HEK293 (cell line): ENCODE results near the gene STRIT1.

Source experiments
- CTCF ChIA-PET: fragments of 350-600 bp; formaldehyde crosslinking; extraction: SDS; loops from one replicate; lab custom pipeline; 2021; ENCODE audit warnings: antibody characterized with exemption; lab: Yijun Ruan, JAX
- POLR2A ChIA-PET: fragments of 300-600 bp; formaldehyde crosslinking; extraction: SDS; loops from one replicate; lab custom pipeline; 2020; ENCODE audit warnings: antibody characterized with exemption, inconsistent platforms; lab: Yijun Ruan, JAX
- H3K27ac ChIP-seq: fragments of 200-500 bp; sonication (Bioruptor generic); 2 replicates; pipeline ENCODE4 v1.5.1; 2014; ENCODE audit warnings: low read depth, low read length, control low read depth, inconsistent platforms; ENCODE audit errors: extremely low read depth
- H3K36me3 ChIP-seq, 2 experiments: fragments of 200-500 bp in 1 of 2; sonication (Bioruptor generic) in 1 of 2; 1 replicate in 1 of 2; 2 replicates in 1 of 2; pipeline ENCODE4 v1.5.1; 2014 to 2017; ENCODE audit warnings: inconsistent platforms in 2 of 2, low read length in 2 of 2; ENCODE audit not compliant: control insufficient read depth in 2 of 2, insufficient read depth in 1 of 2
- H3K4me1 ChIP-seq: fragments of 200-500 bp; sonication (Bioruptor generic); 2 replicates; pipeline ENCODE4 v1.5.1; 2014; ENCODE audit warnings: mild to moderate bottlenecking, low read length, inconsistent platforms; ENCODE audit not compliant: control insufficient read depth, insufficient read depth
- H3K4me3 ChIP-seq: 2 replicates; pipeline ENCODE4 v1.5.1; 2011; ENCODE audit warnings: low read depth, mild to moderate bottlenecking, control low read depth, low read length, moderate library complexity
- H3K9me3 ChIP-seq: fragments of 200-500 bp; sonication (Bioruptor generic); 2 replicates; pipeline ENCODE4 v1.5.1; 2014; ENCODE audit warnings: low read depth, low read length, inconsistent platforms; ENCODE audit not compliant: control insufficient read depth, insufficient read depth
- GFI1B ChIP-seq: fragments of 450-650 bp; formaldehyde crosslinking; IDR thresholded peaks from 2 replicates; pipeline ENCODE4 v1.5.1; 2016; ENCODE audit warnings: missing biosample characterization, missing genetic modification characterization
- GLIS2 ChIP-seq: fragments of 450-650 bp; formaldehyde crosslinking; IDR thresholded peaks from 2 replicates; pipeline ENCODE4 v1.5.1; 2016; ENCODE audit warnings: missing biosample characterization, missing genetic modification characterization
- HOXC10 ChIP-seq: sonication (generic); formaldehyde crosslinking; IDR thresholded peaks from 2 replicates; pipeline ENCODE4 v1.8.1; 2023; ENCODE audit warnings: mild to moderate bottlenecking, missing genetic modification reagents
- PATZ1 ChIP-seq: fragments of 450-650 bp; formaldehyde crosslinking; IDR thresholded peaks from 2 replicates; pipeline ENCODE4 v1.5.1; 2016; ENCODE audit warnings: missing biosample characterization, missing genetic modification characterization
- PRDM1 ChIP-seq: fragments of 450-650 bp; formaldehyde crosslinking; IDR thresholded peaks from 2 replicates; pipeline ENCODE4; 2016; ENCODE audit warnings: missing biosample characterization, missing genetic modification characterization
- RBAK ChIP-seq: fragments of 450-650 bp; formaldehyde crosslinking; IDR thresholded peaks from 2 replicates; pipeline ENCODE4 v1.5.1; 2016; ENCODE audit warnings: missing biosample characterization, missing genetic modification characterization
- YY2 ChIP-seq: fragments of 450-650 bp; formaldehyde crosslinking; IDR thresholded peaks from 2 replicates; pipeline ENCODE4 v1.5.1; 2016; ENCODE audit warnings: missing biosample characterization, missing genetic modification characterization
- ZBTB26 ChIP-seq: fragments of 450-650 bp; formaldehyde crosslinking; optimal IDR thresholded peaks from 2 replicates; pipeline ENCODE3; 2016; ENCODE audit warnings: missing biosample characterization, mild to moderate bottlenecking, missing genetic modification characterization
- ZNF112 ChIP-seq: fragments of 450-650 bp; formaldehyde crosslinking; IDR thresholded peaks from 2 replicates; pipeline ENCODE4 v1.5.0; 2017; ENCODE audit warnings: missing biosample characterization, missing genetic modification characterization
- ZNF146 ChIP-seq: fragments of 450-650 bp; formaldehyde crosslinking; IDR thresholded peaks from 2 replicates; pipeline ENCODE4 v1.5.1; 2016; ENCODE audit warnings: missing biosample characterization, missing genetic modification characterization
- ZNF174 ChIP-seq: fragments of 450-650 bp; formaldehyde crosslinking; IDR thresholded peaks from 2 replicates; pipeline ENCODE4 v1.5.0; 2017; ENCODE audit warnings: missing biosample characterization, mild to moderate bottlenecking, missing genetic modification characterization
- ZNF19 ChIP-seq: fragments of 450-650 bp; formaldehyde crosslinking; IDR thresholded peaks from 2 replicates; pipeline ENCODE4; 2016; ENCODE audit warnings: missing biosample characterization, missing genetic modification characterization, low read depth
- ZNF311 ChIP-seq: fragments of 450-650 bp; formaldehyde crosslinking; IDR thresholded peaks from 2 replicates; pipeline ENCODE4 v1.5.1; 2017; ENCODE audit warnings: missing biosample characterization, missing genetic modification characterization, borderline replicate concordance
- ZNF473 ChIP-seq: fragments of 450-650 bp; formaldehyde crosslinking; IDR thresholded peaks from 2 replicates; pipeline ENCODE4 v1.5.1; 2017; ENCODE audit warnings: missing biosample characterization, missing genetic modification characterization
- ZNF501 ChIP-seq: fragments of 450-650 bp; formaldehyde crosslinking; IDR thresholded peaks from 2 replicates; pipeline ENCODE4 v1.5.1; 2016; ENCODE audit warnings: missing biosample characterization, missing genetic modification characterization
- ZNF548 ChIP-seq: fragments of 450-650 bp; formaldehyde crosslinking; IDR thresholded peaks from 2 replicates; pipeline ENCODE4 v1.5.1; 2016; ENCODE audit warnings: missing biosample characterization, missing genetic modification characterization
- ZNF660 ChIP-seq: fragments of 450-650 bp; IDR thresholded peaks from 2 replicates; pipeline ENCODE4 v1.5.1; 2018; ENCODE audit warnings: missing biosample characterization, mild to moderate bottlenecking, missing genetic modification characterization
- ZNF704 ChIP-seq: fragments of 450-650 bp; formaldehyde crosslinking; IDR thresholded peaks from 2 replicates; pipeline ENCODE4 v1.5.1; 2016; ENCODE audit warnings: missing biosample characterization, missing genetic modification characterization
- ZNF776 ChIP-seq: fragments of 450-650 bp; formaldehyde crosslinking; IDR thresholded peaks from 2 replicates; pipeline ENCODE4 v1.5.0; 2017; ENCODE audit warnings: missing biosample characterization, missing genetic modification characterization, borderline replicate concordance
- TF ChIP-seq, protein P1 (sequence below): fragments of 450-650 bp; formaldehyde crosslinking; IDR thresholded peaks from 2 replicates; pipeline ENCODE4 v1.5.1; 2016; ENCODE audit warnings: missing biosample characterization, missing genetic modification characterization

The STRIT1 gene

GRCh38 chr3:155304394-155304793 lies 10.9 kb upstream of the STRIT1 start (continued):
- TF ChIP-seq ZNF473, result no peak
- no peak for TF ChIP-seq ZNF311 (tag by site-specific recombination)
- no peak for TF ChIP-seq HOXC10 (CRISPR knock-in tag)

- no peak overlapping the region for H3K27ac ChIP-seq
- no peak for TF ChIP-seq GLIS2 (tag by site-specific recombination)
- no peak for TF ChIP-seq ZNF501 (tag by site-specific recombination)
- TF ChIP-seq ZNF704 (tag by site-specific recombination), result no peak
- TF ChIP-seq YY2 (tag by site-specific recombination), result no peak
- no peak for TF ChIP-seq ZNF19
- no peak for TF ChIP-seq HOXC10 (CRISPR knock-in tag)
- TF ChIP-seq ZBTB26 (tag by site-specific recombination), result no peak
- TF ChIP-seq ZNF548 (tag by site-specific recombination), result no peak
- no peak for TF ChIP-seq ZNF174 (tag by site-specific recombination)
- TF ChIP-seq PATZ1 (tag by site-specific recombination), result no peak
- no peaks in the 10 kb centered on the region for H3K36me3 ChIP-seq
- H3K4me1 ChIP-seq, result no peaks in the 10 kb centered on the region
- ChIA-PET CTCF (no interaction called here), POLR2A (no interaction called here)
- H3K9me3 ChIP-seq, result no peaks in the 10 kb centered on the region
- H3K4me3 ChIP-seq, result no peak overlapping the region
These were observed 10.1 kb upstream of the STRIT1 start for GRCh38 chr3:155303540-155304097.

- POLR2A ChIA-PET, result no interaction called here
- Histone ChIP-seq H3K9me3 (no peaks in the 10 kb centered on the region), H3K4me3 (no peak overlapping the region), H3K36me3 (no peaks in the 10 kb centered on the region), H3K4me1 (no peaks in the 10 kb centered on the region), H3K27ac (no peak overlapping the region)
- CTCF ChIA-PET, result no interaction called here
- TF ChIP-seq GFI1B (tag by site-specific recombination) (no peak), PRDM1 (no peak), ZNF660 (tag by site-specific recombination) (no peak), ZNF776 (tag by site-specific recombination) (no peak), RBAK (tag by site-specific recombination) (no peak), ZNF146 (tag by site-specific recombination) (no peak), ZNF112 (tag by site-specific recombination) (no peak)
- TF ChIP-seq, protein P1, sequence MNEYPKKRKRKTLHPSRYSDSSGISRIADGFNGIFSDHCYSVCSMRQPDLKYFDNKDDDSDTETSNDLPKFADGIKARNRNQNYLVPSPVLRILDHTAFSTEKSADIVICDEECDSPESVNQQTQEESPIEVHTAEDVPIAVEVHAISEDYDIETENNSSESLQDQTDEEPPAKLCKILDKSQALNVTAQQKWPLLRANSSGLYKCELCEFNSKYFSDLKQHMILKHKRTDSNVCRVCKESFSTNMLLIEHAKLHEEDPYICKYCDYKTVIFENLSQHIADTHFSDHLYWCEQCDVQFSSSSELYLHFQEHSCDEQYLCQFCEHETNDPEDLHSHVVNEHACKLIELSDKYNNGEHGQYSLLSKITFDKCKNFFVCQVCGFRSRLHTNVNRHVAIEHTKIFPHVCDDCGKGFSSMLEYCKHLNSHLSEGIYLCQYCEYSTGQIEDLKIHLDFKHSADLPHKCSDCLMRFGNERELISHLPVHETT (tag by site-specific recombination), result no peak
These were observed 9.4 kb upstream of the STRIT1 start for GRCh38 chr3:155302891-155303290.
